ENCODE measurements around the gene IL9R.

DNA sequence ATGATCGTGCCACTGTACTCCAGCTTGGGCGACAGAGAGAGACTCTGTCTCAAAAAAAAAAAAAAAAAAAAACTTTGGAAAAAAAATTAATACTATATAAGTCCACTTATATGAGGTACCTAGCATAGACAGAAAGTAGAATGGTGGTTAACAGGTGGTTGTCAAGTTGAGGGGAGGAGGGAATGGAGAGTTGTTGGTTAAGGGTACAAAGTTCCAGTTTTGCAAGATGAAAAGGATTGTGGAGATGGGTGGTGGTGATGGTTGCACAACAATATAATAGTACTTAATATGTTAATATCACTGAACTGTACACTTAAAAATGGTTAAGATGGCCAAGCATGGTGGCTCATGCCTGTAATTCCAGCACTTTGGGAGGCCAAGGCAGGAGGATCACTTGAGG, 4.1 kb upstream of the IL9R start:
- TF ChIP-seq POLR2A (IDR thresholded peaks at IDR 0.05) (no peak), CTCF (IDR thresholded peaks at IDR 0.05 in 8 of 11, conservative IDR thresholded peaks at IDR 0.05 in 3 of 11) (no peak)
